ENCODE results near the gene LRRC4C.

- TF ChIP-seq POLR2A (IDR thresholded peaks at IDR 0.05; ENCODE audit: low read length) = no peak
- TF ChIP-seq GATA1 (IDR thresholded peaks at IDR 0.05; ENCODE audit: low read depth, low read length) = no peak
Observed at GRCh38 chr11:40867991-40868632, 591.3 kb downstream of the LRRC4C start.
